ENCODE data around the gene GKN1.

GKN1 gene

DNA sequence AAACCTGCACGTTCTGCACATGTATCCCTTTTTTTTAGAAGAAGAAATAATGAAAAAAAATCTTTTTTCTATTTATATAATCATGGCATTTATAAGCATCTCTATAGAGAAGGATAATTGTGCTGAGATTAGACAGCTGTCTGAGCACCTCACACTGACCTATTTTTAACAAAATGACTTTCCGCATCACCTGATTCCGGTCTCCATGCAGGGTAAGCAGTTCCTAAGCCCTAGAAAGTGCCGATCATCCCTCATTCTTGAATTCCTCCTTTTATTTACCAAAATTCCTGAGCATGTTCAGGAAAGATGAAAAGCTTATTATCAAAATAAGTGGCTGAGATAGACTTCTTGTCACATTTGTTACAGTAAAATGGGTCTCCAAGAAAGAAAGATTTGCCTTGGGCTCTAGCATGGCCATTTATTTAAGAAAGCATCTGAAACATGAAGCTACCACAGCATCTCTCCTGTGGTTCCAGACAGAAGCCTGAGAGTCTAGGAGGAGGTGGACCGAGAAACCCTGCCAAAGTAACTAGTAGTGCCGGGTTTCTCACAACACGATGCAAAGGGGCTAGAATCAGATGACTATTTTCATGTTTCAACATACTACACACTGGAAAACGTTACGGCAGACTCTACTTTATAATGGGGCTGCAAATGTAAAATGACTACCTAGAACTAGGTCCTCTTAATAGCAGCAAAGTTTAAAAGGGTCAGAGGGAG, 670 bp downstream of the GKN1 start:
- no peaks in the 10 kb centered on the region for H3K36me3 ChIP-seq (ENCODE audit: control insufficient read depth in 2 of 2, insufficient read depth in 1 of 2, low read length in 2 of 2)
- H3K9me3 ChIP-seq (ENCODE audit: control insufficient read depth, insufficient read depth, low read depth, low read length) = no peaks in the 10 kb centered on the region
- ChIA-PET POLR2A (no interaction called here), CTCF (interaction anchor here (0.6 to 1.0 kb wide), 2 partner anchors 37 to 223 kb away, joined by 3 to 5 read pairs; partner anchors contain the start of gene ANTXR1)
- H3K4me3 ChIP-seq (ENCODE audit: low read depth, low read length) = no peak overlapping the region
- no peaks in the 10 kb centered on the region for H3K4me1 ChIP-seq (ENCODE audit: control insufficient read depth, insufficient read depth, low read length)
- H3K27ac ChIP-seq (ENCODE audit: extremely low read depth, low read depth, low read length) = no peak overlapping the region
- no peak for TF ChIP-seq ZNF394 (tag by site-specific recombination; IDR thresholded peaks at IDR 0.05; ENCODE audit: borderline replicate concordance)
- TF ChIP-seq ZBTB7A (tag by site-specific recombination; IDR thresholded peaks at IDR 0.05; ENCODE audit: low read depth) = no peak
- TF ChIP-seq ZNF202 (tag by site-specific recombination; IDR thresholded peaks at IDR 0.05; ENCODE audit: borderline replicate concordance) = no peak
- no peak for TF ChIP-seq PRDM1 (tag by site-specific recombination; IDR thresholded peaks at IDR 0.05)
- no peak for TF ChIP-seq ZSCAN16 (tag by site-specific recombination; IDR thresholded peaks at IDR 0.05)

DNA sequence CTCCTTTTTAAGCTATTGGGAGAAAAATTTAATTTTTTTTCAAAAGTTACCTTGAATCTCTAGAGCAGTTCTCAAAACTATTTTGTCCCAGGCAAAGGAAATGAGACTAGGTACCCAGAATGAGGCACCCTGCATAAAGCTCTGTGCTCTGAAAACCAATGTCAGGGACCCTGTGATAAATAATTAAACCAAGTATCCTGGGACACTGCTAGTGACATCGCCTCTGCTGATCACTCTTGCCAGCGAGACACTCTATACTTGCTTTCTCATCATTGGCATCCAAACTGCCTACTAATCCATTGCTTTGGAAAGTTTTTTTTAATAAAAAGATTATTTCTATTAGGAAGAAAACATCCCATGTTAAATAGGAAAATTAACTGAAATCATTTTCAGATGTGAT, 1.4 kb downstream of the GKN1 start:
- Histone ChIP-seq H3K36me3 (ENCODE audit: control insufficient read depth in 2 of 2, insufficient read depth in 1 of 2, low read length in 2 of 2) (no peaks in the 10 kb centered on the region), H3K4me1 (ENCODE audit: control insufficient read depth, insufficient read depth, low read length) (no peaks in the 10 kb centered on the region), H3K4me3 (ENCODE audit: low read depth, low read length) (no peak overlapping the region), H3K27ac (ENCODE audit: extremely low read depth, low read depth, low read length) (no peak overlapping the region), H3K9me3 (ENCODE audit: control insufficient read depth, insufficient read depth, low read depth, low read length) (no peaks in the 10 kb centered on the region)
- ChIA-PET POLR2A (no interaction called here), CTCF (interaction anchor here (1.0 kb wide), 1 partner anchor 37 kb away, joined by 5 read pairs; the partner anchor contains the start of gene ANTXR1)
- TF ChIP-seq, protein P1, sequence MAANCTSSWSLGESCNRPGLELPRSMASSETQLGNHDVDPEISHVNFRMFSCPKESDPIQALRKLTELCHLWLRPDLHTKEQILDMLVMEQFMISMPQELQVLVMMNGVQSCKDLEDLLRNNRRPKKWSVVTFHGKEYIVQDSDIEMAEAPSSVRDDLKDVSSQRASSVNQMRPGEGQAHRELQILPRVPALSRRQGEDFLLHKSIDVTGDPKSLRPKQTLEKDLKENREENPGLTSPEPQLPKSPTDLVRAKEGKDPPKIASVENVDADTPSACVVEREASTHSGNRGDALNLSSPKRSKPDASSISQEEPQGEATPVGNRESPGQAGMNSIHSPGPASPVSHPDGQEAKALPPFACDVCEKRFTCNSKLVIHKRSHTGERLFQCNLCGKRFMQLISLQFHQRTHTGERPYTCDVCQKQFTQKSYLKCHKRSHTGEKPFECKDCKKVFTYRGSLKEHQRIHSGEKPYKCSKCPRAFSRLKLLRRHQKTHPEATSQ (tag by site-specific recombination; IDR thresholded peaks at IDR 0.05) = no peak
- TF ChIP-seq ZNF426 (tag by site-specific recombination; IDR thresholded peaks at IDR 0.05) = no peak

DNA sequence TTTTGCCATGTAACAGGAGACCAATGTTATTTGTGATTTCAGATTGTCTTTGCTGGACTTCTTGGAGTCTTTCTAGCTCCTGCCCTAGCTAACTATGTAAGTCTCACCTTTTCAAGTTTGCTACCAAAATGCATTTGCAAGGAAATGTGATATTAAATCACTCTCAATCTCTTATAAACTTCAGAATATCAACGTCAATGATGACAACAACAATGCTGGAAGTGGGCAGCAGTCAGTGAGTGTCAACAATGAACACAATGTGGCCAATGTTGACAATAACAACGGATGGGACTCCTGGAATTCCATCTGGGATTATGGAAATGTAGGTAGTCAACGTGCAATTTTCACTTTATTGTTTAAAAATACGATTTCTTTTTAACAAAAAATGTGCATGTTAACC, 3.0 kb downstream of the GKN1 start:
- no peaks in the 10 kb centered on the region for H3K4me1 ChIP-seq (ENCODE audit: control insufficient read depth, insufficient read depth, low read length)
- H3K4me3 ChIP-seq (ENCODE audit: low read depth, low read length) = no peak overlapping the region
- ChIA-PET CTCF (interaction anchor here (0.7 kb wide), 1 partner anchor 50 kb away, joined by 3 read pairs; no protein-coding TSS in a partner anchor), POLR2A (no interaction called here)
- H3K27ac ChIP-seq (ENCODE audit: extremely low read depth, low read depth, low read length) = no peak overlapping the region
- H3K9me3 ChIP-seq (ENCODE audit: control insufficient read depth, insufficient read depth, low read depth, low read length) = no peaks in the 10 kb centered on the region
- no peaks in the 10 kb centered on the region for H3K36me3 ChIP-seq (ENCODE audit: control insufficient read depth in 2 of 2, insufficient read depth in 1 of 2, low read length in 2 of 2)
- TF ChIP-seq, protein P2, sequence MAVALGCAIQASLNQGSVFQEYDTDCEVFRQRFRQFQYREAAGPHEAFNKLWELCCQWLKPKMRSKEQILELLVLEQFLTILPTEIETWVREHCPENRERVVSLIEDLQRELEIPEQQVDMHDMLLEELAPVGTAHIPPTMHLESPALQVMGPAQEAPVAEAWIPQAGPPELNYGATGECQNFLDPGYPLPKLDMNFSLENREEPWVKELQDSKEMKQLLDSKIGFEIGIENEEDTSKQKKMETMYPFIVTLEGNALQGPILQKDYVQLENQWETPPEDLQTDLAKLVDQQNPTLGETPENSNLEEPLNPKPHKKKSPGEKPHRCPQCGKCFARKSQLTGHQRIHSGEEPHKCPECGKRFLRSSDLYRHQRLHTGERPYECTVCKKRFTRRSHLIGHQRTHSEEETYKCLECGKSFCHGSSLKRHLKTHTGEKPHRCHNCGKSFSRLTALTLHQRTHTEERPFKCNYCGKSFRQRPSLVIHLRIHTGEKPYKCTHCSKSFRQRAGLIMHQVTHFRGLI (tag by site-specific recombination; IDR thresholded peaks at IDR 0.05) = no peak
- TF ChIP-seq ZFP3 (tag by site-specific recombination; IDR thresholded peaks at IDR 0.05; ENCODE audit: low read depth) (no peak), ZNF221 (tag by site-specific recombination; IDR thresholded peaks at IDR 0.05; ENCODE audit: borderline replicate concordance) (no peak), ZNF146 (tag by site-specific recombination; IDR thresholded peaks at IDR 0.05) (no peak), ZNF776 (tag by site-specific recombination; IDR thresholded peaks at IDR 0.05; ENCODE audit: borderline replicate concordance) (no peak)
- TF ChIP-seq, protein P3, sequence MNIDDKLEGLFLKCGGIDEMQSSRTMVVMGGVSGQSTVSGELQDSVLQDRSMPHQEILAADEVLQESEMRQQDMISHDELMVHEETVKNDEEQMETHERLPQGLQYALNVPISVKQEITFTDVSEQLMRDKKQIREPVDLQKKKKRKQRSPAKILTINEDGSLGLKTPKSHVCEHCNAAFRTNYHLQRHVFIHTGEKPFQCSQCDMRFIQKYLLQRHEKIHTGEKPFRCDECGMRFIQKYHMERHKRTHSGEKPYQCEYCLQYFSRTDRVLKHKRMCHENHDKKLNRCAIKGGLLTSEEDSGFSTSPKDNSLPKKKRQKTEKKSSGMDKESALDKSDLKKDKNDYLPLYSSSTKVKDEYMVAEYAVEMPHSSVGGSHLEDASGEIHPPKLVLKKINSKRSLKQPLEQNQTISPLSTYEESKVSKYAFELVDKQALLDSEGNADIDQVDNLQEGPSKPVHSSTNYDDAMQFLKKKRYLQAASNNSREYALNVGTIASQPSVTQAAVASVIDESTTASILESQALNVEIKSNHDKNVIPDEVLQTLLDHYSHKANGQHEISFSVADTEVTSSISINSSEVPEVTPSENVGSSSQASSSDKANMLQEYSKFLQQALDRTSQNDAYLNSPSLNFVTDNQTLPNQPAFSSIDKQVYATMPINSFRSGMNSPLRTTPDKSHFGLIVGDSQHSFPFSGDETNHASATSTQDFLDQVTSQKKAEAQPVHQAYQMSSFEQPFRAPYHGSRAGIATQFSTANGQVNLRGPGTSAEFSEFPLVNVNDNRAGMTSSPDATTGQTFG (tag by site-specific recombination; IDR thresholded peaks at IDR 0.05; ENCODE audit: borderline replicate concordance) = no peak

Data from HEK293 (cell line).